GM18867 (cell line): ENCODE data around the gene EFNA2.
"Not testable (repeated sequence)": the region's sequence is repeated elsewhere in the genome, so short reads cannot be mapped to it uniquely, and the experiment has no call there.

Source experiments
- ATAC-seq: cut with Tn5 transposase; IDR thresholded peaks from one replicate; pipeline ENCODE4 v1.9.1; 2021; ENCODE audit warnings: mild to moderate bottlenecking, moderate library complexity; ENCODE audit not compliant: unreplicated experiment

Gene EFNA2

DNA sequence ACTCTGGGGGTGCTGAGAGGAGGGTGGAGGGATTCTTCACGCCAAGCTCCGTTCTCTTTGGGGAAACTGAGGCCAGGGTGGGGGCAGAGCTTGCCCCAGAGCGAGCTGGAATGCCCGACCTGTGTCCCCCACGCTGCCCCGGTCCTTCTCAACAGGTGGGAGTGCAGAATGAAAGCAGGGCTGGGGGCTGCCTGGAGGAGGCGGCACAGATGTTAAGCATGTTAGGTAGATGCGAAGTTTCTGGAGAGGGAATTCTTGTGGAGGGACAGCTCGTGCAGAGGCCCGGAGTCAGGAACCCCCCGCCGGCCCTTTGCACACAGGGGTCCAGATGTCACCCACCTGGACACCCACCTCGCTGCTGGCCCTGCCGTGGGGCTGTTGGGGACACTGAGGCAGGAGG, 9.0 kb downstream of the EFNA2 start:
- ATAC-seq: no peak

DNA sequence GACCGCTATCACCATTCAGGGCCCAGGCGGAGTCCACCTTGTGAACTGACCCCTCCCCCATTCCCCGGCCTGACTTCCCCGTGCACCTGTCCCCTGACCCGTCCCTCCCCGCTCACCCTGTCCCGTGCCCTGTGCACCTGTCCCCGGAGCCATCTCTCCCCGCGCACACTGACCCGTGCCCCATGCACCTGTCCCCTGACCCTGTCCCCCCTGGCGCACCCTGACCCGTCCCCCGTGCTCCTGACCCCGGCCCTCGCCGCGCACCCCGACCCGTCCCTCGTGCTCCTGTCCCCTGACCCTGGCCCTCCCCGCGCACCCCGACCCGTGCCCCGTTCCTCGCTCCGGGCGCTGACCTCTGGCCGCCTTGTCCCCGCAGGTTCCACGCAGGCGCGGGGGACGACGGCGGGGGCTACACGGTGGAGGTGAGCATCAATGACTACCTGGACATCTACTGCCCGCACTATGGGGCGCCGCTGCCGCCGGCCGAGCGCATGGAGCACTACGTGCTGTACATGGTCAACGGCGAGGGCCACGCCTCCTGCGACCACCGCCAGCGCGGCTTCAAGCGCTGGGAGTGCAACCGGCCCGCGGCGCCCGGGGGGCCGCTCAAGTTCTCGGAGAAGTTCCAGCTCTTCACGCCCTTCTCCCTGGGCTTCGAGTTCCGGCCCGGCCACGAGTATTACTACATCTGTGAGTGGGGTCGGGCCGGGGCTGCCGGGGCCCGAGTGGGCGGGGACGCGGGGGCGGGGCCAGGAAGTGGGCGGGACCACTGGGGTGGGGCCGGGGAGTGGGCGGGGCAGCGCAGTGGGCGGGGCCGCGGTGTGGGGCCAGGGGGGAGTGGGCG, 9.7 kb downstream of the EFNA2 start:
- no peak for ATAC-seq

DNA sequence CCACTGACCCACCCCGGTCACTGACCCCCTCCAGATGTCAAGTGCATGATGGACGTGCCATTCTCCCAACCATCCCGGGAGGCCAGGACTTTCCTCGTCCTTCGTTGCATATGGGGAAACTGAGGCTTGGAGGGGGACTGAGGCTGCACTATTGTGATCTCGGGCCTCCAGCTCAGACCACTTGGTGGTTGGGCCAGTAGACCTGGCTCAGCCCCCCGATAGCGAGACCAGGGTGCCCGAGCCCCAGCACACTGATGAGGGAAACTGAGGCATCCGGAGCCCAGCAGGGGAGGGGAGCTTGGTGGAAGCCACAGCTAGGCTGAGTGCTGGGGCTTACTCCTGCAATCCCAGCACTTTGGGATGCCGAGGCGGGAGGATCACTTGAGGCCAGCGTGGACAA, 10.4 kb downstream of the EFNA2 start:
- ATAC-seq: no peak

DNA sequence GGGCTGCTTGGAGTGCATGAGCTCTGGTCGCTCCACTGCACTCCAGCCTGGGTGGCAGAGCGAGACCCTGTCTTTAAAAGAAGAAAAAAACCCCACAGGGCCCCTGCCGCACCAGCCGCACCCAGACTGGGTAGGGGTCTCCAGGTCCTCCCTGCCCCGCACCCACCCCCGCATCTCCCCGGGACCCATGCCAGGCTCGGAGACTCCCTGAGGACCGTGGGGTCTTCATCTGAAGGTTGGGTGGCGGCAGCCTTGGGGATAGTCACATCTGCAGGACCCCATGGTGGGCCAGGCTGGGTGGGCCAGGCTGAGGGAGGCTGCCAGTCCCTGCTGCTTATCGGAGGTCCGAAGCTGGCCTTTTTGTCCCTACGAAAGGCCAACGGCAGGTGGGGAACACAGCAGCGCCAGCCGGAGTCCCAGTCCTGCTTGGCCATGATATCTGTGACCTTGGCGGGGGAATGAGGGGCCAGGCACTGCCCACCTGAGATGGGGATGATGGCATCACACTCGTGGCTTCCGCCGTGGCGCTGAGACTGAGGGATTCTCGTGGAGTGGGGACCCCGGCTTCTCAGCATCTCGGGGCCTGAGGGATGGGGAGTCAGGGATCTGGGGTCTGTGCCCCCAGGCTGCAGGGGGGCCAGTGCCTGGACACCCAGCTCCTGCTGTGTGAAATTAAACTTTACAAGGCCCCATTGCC, 11.1 kb downstream of the EFNA2 start:
- ATAC-seq: no peak

DNA sequence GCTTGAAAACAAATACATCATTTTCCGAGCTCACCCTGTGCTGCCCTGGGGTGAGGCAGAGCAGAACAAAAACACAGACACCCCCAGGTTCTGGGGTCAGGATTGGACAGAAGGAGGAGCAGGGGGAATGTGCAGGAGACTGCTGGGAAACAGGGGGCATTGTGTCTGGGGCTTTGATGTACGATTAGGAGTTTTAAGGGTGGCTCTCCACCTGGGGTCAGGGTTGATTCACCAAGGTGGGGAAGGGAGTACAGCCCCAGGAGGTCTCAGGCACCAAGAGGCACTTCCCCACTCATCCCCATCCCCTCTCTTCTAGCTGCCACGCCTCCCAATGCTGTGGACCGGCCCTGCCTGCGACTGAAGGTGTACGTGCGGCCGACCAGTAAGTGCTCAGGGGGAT, 12.6 kb downstream of the EFNA2 start:
- no peak for ATAC-seq

DNA sequence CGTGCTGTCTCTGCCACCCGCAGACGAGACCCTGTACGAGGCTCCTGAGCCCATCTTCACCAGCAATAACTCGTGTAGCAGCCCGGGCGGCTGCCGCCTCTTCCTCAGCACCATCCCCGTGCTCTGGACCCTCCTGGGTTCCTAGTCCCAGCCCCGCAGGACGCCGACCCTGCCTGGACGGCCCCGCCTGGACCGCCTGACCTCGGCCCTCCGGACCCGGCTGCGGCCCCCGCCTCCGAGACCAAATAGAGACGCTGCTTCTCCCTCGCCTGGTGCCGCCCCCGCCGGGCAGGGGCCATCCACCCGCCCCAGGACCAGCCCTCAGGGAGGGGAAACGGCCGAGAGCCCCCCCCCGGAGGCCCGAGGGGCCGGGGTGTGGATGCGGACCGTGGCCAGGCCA, 14.1 kb downstream of the EFNA2 start:
- ATAC-seq: no peak

DNA sequence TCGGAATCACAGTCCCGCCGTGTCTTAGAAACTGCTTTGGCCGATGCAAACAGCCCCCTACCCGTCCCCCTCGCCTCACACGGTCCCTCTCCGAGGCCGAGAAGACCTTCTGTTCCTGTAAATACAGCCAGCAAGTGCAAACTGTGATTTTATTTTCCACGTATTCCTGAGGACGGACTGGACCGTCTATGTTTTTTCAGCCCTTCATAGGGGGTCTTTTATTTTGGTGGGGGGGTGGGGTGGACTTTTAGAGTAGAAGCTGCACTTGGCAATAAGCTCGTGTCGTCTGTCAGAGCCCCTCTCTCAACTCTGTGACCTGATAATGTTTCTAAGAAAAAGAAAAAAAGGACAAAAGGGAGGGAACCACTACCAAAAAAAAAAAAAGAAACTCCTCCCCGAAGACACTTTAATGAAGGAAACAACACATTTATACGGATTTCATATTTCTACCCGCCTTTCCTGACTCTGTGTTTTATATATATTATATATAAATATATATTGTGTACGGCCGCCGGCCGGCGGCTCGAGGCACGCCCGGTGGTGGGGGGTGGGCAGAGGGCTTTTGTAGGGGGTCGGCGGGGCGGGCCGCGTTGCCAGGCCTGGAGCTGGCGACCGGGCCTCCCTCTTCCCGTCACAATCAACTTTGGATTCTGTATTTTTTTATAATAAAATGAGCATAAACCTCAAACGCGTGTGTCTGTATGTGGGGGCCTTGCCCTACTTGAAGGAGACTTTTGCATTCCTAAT, 15.2 kb downstream of the EFNA2 start:
- ATAC-seq: no peak

DNA sequence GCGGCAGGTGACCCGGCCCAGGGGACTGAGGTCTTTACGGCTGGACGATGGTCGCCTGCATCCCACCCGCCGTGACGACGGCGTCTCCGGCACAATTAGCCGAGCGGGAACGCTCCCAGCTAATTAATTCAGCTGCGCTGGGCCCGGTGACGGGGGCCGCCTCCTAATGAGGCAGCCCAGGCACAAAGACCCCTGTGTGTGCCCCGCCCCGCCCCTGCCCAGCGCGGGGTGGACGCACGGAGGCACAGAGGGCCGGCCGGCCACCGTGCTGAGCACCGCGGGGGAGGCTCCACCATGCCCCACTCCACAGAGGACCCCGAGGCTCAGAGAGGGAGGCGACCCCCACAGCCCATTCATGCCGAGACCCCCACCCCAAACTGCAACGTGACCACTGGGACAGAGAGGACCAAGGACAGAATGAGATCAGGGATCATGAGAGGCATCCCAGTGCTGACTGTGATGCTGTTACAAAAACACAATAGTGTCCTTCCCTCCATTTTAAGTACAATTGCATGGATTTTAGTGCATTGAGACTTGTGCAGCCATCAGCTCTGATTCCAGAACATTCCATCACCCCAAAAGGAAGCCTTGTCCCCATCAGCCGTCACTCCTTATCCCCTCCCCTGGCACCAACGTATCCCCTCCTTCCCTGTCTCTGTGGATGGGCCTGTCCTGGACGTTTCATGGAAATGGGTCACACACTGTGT, 17.0 kb downstream of the EFNA2 start:
- ATAC-seq: no peak

DNA sequence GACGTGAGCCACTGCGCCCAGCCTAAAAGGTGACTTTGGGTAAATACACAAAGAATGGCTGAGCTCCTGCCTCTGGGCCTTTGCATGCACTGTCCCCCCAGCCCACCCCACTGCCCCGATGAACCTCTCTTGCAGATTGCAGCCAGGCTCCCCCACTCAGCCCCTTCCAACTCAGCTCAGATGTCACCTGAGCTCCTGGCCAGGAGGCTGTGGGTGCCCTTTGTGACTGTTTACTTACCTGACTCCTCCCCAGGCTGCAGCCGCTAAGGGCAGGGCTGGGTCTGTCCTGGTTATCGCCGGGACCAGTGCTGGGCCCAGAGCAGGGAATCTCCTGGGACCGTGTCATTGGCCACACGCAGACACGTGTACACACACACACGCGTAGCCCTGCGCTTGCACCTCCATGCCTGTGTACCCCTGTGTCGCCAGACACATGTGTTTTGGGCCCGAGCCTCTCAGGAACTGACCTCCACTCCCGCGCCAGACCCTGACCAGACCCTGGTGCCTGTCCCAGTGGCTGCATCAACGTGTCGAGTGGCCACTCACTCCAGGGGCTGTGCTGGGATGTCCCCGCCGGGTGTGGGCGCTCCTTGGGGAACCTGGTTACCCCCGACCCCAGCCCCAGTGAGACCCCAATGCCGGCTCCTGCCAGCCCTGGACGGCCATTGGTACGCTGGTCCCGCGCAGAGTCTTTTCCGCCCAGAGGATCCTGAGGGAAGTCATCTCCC, 18.7 kb downstream of the EFNA2 start:
- no peak for ATAC-seq

DNA sequence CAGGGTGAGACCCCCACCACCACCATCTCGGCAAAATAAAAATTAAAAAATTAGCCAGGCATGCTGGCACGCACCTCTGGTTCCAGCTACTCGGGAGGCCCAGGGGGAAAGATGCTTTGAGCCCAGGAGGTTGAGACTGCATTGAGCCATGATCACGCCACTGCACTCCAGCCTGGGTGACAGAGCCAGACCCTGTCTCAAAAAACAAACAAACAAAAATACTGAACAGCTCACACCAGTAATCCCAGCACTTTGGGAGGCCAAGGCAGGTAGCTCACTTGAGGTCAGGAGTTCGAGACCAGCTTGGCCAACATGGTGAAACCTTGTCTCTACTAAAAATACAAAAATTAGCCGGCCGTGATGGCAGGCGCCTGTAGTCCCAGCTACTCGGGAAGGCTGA, 19.7 kb downstream of the EFNA2 start:
- ATAC-seq: not testable (repeated sequence)

DNA sequence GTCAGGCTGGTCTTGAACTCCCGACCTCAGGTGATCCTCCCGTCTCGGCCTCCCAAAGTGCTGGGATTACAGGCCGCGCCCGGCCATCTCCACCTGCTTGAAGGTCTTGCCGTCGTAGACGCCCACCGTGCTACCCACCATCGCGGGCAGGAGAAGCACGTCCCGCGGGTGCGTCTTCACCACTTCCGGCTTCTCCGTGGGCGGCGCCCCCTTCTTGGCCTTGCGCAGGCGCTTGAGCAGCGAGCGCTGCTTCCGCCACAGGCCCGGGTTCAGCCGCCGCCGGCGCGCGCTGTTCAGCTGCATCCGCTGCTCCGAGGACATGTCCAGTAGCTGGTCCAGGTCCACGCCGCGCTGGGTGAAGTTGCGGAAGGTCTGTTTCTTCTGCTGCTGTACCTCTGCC, 21.6 kb downstream of the EFNA2 start:
- ATAC-seq: no peak

DNA sequence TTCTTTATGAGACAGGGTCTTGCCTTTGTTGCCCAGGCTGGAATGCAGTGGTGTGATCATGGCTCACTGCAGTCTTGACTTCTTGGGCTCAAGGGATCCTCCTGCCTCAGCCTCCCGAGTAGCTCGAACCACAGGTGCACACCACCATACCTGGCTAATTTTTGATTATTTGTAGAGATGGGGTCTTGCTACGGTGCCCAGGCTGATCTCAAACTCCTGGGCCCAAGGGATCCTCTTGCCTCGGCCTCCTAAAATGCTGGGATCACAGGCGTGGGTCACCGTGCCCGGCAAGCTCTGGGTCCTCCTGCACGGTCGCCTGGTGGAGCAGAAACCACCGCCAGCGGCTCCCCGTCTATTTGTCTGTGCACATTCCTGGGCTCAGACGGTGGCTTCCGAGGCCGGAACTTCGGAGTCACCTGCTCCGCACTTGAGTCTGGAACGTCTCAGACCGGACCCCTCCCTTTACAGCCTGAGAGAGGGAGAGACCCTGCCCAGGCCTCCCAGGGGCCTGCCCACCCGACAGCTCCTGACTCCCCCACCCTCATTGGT, 22.2 kb downstream of the EFNA2 start:
- no peak for ATAC-seq

DNA sequence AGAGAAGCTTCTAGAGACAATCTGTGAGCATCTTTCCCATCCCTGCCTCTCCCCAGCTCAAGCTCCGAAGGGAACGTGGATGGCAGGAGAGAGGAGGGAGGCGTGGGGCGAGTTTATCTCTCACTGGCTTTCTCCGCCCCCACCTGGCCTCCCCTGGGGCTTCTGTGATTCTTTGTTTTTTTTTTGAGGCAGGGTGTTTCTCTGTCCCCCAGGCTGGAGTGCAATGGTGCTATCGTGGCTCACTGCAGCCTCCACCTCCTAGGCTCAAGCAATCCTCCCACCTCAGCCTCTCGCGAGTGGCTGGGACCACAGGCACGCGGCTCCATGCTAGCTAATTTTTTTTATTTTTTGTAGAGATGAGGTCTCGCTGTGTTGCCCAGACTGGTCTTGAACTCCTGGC, 23.0 kb downstream of the EFNA2 start:
- no peak for ATAC-seq

DNA sequence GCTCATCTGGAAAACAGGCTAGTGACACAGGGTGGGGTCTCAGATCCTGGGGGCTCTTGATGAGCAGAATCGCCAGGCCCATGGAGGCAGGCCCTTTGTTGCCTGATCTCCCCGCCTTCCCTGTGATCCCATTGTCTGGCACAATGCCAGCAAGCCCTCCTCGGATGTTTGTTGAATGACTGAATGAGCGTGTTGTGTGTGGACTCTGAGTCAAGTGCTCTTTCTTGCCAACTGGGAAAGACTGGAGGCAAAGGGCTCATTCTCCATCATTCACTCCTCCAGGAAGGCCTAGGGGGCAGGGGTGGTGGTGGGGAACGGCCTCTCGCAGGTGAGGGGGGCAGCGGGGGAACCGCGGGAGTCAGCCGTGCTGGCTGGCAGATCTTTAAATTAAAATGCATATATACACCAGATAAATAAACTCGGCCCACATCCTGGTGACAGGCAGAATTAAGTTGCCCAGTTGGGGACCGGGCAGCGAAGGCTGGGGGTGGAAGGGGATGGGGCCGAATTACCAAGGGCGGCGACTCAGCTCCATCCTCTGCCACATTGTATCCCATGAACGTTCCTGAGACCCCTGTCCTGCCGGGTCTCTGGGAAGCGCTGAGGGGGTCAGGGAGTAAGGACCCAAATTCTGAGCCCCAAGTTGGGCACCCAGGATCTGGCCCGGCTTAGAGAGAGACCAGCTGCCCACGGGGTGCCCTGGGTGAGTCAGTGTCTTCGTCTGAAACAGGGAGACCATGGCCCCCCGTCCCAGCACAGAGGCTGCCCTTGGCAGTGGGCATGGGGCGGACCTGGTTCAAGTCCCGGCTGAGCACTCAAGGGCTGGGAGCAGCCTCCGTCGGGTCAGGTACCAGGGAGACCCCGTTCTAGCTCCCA, 24.5 kb downstream of the EFNA2 start:
- no peak for ATAC-seq

DNA sequence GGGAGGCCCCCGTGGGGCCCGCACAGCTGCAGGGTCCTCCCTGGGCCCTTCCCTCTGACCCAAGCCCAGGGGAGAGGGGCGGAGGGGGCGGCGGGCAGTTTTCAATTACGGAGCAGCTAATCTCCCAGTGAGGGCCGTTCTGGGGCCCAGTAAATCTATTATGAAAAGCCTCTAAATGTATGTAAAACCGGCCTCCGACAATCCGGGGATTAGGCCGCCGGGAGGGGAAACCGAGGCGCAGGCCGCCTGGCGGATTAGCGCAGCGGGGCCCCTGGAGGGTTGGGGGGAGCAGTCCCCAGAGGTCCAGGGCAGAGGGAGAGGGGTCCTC, 25.1 kb downstream of the EFNA2 start:
- ATAC-seq: no peak

DNA sequence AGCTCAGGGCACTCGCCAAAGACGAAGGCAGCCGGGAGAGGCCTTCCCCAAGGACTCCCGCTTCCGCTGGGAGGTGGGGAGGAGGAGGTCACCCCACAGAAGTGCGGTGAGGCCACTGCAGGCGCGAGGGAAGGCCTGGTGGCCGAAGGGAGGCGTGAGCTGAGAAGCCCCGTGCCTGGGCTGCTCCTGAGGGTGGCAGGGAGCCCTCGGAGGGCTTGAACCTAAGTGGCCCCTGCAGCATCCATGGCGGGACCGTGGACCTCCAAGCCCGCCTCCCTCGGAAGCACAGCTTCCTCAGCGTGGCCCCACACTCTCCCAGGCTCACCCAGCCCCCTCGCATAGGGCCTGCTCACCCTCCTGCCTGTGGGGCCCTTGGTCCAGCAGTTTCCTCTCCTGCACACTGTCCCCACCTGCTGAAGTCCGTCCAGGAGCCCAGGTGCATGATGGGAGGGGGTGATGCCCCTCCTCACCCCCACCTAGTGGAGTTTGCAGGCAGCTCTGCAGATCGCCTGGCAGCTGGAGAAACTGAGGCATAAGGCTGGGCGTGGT, 25.9 kb downstream of the EFNA2 start:
- ATAC-seq: no peak

DNA sequence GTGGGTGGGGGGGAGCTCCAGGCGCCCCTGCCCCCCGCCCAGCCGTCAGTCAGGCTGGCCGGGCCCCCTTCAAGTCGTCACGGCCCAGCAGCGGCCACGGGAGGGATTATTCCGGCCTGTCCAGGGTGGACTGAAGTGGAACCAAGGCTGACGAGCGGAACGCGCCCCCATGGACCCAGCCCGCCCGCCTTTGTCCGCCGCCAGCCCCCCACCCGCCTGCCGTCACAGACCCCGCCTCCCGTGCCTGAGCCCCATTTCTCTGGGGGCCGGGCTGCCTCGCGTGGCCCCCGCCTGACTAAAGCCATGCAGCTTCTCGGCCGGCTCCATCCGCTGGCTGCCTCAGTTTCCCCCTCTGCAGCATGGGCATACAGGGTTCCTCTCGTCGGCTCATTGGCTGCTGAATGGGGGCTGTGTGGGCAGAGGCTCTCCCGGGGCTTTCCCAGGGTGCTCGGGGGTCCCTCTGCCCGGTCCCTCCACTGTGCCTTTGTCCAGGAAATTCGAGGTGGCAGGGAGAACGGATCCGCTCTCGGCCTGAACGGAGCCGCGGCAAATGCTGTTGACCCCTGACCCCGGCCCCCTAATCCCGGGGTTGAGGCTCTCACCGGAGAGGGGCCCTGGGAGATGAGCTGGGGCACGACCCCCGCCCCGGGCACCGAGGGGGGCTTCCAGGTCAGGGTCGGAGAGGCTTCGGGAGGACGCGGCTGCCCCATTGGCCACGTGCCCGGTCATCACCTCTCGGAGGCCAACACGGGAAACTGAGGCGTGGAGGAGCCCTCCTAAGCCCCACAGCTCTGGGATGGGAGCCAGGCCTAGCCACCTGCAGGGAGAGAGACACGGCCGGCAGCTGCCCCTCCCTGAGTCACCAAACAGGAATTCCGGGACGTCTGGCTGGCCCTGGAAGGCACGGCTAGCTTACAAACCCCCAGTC, 27.4 kb downstream of the EFNA2 start:
- no peak for ATAC-seq
